Ovary (tissue), 3 donors: ENCODE measurements around the gene SEH1L.

Source experiments
- EP300 ChIP-seq: sonication (generic); formaldehyde crosslinking; IDR thresholded peaks from one replicate; pipeline ENCODE4 v1.6.1; 2017; ENCODE audit warnings: antibody characterized with exemption
- POLR2A ChIP-seq: fragments of 450-650 bp; IDR thresholded peaks from one replicate; pipeline ENCODE4 v1.6.1; 2017; ENCODE audit warnings: antibody characterized with exemption, mild to moderate bottlenecking, moderate library complexity
- TF ChIP-seq, protein P1 (sequence below), 3 donors: fragments of 450-650 bp in 2 of 3; fragments of 200-600 bp in 1 of 3; IDR thresholded peaks; one replicate each; pipeline versions ENCODE4 v1.5.1 to v1.8.0; 2016 to 2022; ENCODE audit warnings: antibody characterized with exemption in 3 of 3, mild to moderate bottlenecking in 1 of 3
- donor health status: DM: no; HTN: no; CAD: no.

DNA sequence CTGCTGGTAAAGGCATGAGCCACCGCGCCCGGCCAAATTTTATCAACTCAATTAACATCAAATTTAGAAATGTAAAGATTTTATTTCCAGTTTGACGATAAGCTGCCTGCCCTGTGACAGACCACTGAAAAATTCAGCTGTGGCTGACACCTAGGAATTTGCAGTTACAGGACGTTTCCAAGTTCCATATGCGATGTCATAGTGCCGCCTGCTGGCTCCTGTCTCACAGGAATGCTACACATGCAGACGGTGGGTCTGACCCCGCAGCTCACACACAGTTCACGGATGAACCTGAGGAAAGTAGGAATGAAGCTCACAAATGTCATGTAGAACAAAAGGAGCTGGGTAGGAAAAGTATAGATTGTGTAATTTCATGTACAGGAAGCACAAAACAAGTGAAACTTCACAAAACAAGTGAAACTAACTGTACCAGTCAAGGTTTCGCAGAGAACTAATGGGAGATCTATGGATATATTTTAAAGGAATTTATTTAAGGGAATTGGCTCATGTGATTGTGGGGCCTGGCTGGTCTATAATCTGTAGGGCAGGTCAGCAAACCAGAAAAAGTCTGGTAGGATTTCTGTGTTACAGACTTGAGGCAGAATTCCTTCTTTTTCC is 13.2 kb upstream of the SEH1L start:
- TF ChIP-seq, protein P1, sequence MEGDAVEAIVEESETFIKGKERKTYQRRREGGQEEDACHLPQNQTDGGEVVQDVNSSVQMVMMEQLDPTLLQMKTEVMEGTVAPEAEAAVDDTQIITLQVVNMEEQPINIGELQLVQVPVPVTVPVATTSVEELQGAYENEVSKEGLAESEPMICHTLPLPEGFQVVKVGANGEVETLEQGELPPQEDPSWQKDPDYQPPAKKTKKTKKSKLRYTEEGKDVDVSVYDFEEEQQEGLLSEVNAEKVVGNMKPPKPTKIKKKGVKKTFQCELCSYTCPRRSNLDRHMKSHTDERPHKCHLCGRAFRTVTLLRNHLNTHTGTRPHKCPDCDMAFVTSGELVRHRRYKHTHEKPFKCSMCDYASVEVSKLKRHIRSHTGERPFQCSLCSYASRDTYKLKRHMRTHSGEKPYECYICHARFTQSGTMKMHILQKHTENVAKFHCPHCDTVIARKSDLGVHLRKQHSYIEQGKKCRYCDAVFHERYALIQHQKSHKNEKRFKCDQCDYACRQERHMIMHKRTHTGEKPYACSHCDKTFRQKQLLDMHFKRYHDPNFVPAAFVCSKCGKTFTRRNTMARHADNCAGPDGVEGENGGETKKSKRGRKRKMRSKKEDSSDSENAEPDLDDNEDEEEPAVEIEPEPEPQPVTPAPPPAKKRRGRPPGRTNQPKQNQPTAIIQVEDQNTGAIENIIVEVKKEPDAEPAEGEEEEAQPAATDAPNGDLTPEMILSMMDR (IDR thresholded peaks at IDR 0.05): peak; percentile 65 to 96 (median 92)
- TF ChIP-seq POLR2A: no peak
- no peak for TF ChIP-seq EP300
